Activated CD4-positive, alpha-beta T cell treated with anti-CD3 and anti-CD28 coated beads, Interleukin-2, amount 10 ng/mL, durations not matched to agents 7 days and 5 days (primary cell): ENCODE measurements around the gene SRGAP3. TPM values are rescaled to one million over a fixed set of nuclear protein-coding genes. Genes with fewer than 3 reads are reported as not detected.

Experiments
- CTCF ChIA-PET: fragments of 350-600 bp; sonication (Branson Sonifier 250); formaldehyde crosslinking; loops from one replicate; lab custom pipeline; 2021; ENCODE audit warnings: antibody characterized with exemption; lab: Charles Lee
- POLR2A ChIA-PET: fragments of 350-600 bp; sonication (Branson Sonifier 250); formaldehyde crosslinking; loops from one replicate; lab custom pipeline; 2021; ENCODE audit warnings: antibody characterized with exemption; lab: Charles Lee
- DNase-seq: peaks from one replicate; pipeline ENCODE4 v3.0.0-alpha.2; 2020
- H3K27ac Mint-ChIP-seq: one replicate; pipeline ENCODE4 v1.8.0; 2021; ENCODE audit warnings: mild to moderate bottlenecking, moderate library complexity, mixed read lengths
- H3K27me3 Mint-ChIP-seq: one replicate; pipeline ENCODE4 v1.8.0; 2021; ENCODE audit warnings: mixed read lengths
- H3K36me3 Mint-ChIP-seq: one replicate; pipeline ENCODE4 v1.8.0; 2021; ENCODE audit warnings: low read depth, mixed read lengths
- H3K4me1 Mint-ChIP-seq: one replicate; pipeline ENCODE4 v1.8.0; 2021; ENCODE audit warnings: mixed read lengths
- H3K4me3 Mint-ChIP-seq: one replicate; pipeline ENCODE4 v1.8.0; 2021; ENCODE audit warnings: mild to moderate bottlenecking, moderate library complexity, mixed read lengths
- H3K9me3 Mint-ChIP-seq: one replicate; pipeline ENCODE4 v1.8.0; 2021; ENCODE audit warnings: mixed read lengths
- total RNA-seq, 2 experiments: library from RNA; stranded (reverse); gene quantifications; one replicate each; pipeline ENCODE4 v1.2.3, GENCODE V29; 2021

SRGAP3 gene
- total RNA-seq, 2 experiments from 2014 or later, result 3.2 to 4.0 TPM

DNA sequence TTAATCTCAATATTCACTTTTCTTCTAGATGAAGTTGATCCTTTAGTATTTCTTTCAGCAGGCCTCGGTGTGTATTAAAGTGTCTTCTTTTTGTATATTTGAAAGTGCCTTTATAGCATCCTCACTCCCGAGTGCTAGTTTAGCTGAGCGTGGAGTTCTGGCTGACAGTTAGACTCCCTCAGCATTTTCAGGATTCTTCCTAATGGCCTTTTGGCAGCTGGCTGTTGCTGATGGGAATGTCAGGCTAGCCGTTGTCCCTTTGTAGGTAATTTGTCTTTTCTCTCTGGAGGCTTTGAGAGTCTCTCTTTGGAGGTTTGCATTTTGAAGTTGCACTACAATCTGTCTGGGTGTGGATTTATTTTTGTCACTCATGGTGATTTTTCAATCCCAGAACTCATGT, 94.4 kb downstream of the SRGAP3 start:
- H3K4me3 Mint-ChIP-seq, result no peak overlapping the region
- no peak for DNase-seq
- H3K9me3 Mint-ChIP-seq, result peaks cover 18% of the 10 kb centered on the region
- no peaks in the 10 kb centered on the region for H3K4me1 Mint-ChIP-seq
- H3K27me3 Mint-ChIP-seq, result no peaks in the 10 kb centered on the region
- peaks cover 6% of the 10 kb centered on the region for H3K36me3 Mint-ChIP-seq
- ChIA-PET CTCF (interaction anchor here (0.7 to 1.8 kb wide), 2 partner anchors 13 to 31 kb away, joined by 4 to 6 read pairs; no protein-coding TSS in a partner anchor), POLR2A (no interaction called here)
- no peak overlapping the region for H3K27ac Mint-ChIP-seq

DNA sequence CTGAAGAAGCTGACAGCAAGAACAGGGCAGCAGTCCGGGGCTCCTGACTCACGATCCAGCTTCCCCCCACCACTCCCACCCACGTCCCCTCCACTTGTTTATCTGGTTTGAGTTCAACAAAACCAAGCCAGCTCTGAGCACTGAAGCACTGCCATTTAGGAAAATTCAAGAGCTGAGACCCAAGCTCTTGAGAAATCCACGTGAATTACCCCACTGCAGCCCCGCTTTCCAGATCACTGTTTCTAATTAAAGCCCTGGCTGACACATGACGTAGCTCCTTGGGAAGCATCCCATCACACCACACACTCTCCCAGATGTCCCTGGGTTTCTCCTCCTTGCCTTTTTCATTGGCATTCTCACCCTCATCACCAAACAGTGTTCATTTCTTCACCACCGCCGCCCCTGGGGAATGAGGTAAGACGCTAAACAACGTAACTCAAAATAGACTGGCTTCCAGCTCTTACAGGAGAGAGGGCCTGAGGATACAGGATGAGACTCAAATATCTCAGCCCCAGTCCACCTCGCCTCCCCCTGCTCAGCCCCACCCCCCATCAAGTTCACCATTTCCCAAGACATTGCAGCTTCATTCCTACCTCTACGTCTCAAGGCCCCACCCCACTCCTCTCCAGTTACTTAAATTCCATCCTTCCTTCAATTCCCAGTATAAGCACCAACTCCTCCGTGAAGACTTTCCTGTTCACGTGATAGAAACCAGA, 95.4 kb downstream of the SRGAP3 start:
- H3K4me1 Mint-ChIP-seq, result no peaks in the 10 kb centered on the region

DNA sequence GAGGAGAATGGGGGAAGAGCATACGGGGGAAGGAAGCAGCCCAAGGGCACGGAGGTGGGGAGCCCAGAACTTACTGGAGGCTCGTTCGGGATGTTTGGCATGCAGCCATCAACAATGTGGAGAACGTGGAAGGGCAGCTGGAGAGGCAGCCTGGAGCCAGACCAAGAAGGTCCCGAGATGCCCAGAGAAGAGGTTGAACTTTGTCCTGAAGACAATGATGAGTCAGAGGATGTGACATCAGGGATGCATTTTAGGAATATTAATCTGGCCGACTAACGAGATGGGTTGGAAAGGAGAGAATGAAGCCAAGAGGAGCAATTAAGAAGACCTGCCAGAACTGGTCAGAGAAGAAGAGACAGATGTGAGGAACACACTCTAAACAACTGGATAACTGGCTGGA, 98.2 kb downstream of the SRGAP3 start:
- Mint-ChIP-seq H3K4me3 (no peak overlapping the region), H3K9me3 (peaks cover 20% of the 10 kb centered on the region), H3K36me3 (peaks cover 6% of the 10 kb centered on the region), H3K4me1 (peaks cover 7% of the 10 kb centered on the region), H3K27me3 (no peaks in the 10 kb centered on the region), H3K27ac (no peak overlapping the region)
- DNase-seq, result no peak
- POLR2A ChIA-PET, result no interaction called here
- CTCF ChIA-PET, result no interaction called here

More for the DNA sequence above, 95.4 kb downstream of the SRGAP3 start:
- Mint-ChIP-seq H3K27ac (no peak overlapping the region), H3K9me3 (peaks cover 20% of the 10 kb centered on the region), H3K4me3 (no peak overlapping the region), H3K27me3 (no peaks in the 10 kb centered on the region), H3K36me3 (peaks cover 6% of the 10 kb centered on the region)
- no peak for DNase-seq
- ChIA-PET POLR2A (no interaction called here), CTCF (interaction anchor here (0.7 to 1.8 kb wide), 2 partner anchors 12 to 30 kb away, joined by 4 to 6 read pairs; no protein-coding TSS in a partner anchor)

DNA sequence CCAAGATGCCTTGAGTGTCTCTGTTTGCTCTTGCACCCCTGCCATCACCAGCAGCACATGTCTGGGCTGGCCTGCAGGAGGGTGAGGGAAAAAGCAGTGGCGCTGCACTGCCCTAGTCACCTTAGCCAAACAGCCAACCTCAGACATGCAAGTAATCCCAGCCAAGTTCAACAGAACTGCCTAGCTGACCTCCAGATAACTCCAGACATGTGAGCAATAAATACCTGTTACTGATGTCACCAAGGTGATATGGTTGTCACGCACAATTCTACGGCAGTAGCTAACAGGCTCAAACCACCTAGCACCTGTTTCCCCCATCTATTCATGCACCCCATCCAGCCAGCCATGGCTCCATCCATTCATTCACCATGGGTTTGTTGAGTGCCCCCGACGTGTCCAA, 99.9 kb downstream of the SRGAP3 start:
- Mint-ChIP-seq H3K9me3 (peaks cover 26% of the 10 kb centered on the region), H3K27ac (no peak overlapping the region), H3K36me3 (peaks cover 6% of the 10 kb centered on the region), H3K27me3 (peaks cover under 1% of the 10 kb centered on the region), H3K4me3 (no peak overlapping the region), H3K4me1 (peaks cover 7% of the 10 kb centered on the region)
- POLR2A ChIA-PET, result no interaction called here
- CTCF ChIA-PET, result no interaction called here
- no peak for DNase-seq

DNA sequence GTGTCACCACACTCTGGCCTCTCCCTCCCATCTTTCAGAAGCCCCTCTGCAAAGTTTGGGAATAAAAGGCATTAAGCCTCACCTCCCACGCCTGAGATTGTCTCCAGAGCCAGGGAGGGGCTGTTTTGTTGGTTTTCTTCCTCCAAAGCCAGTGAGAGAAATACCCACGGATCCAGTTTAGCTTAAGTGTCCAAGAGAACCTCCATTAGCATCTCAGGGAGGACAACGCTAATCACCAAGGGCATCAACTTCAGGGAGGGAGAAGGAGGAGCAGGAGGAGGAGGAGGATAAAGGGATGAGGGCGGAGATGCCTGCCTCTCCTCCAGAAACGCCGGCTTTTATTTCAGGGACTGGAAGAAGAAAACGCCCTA, 101.6 kb downstream of the SRGAP3 start:
- no peak overlapping the region for H3K27ac Mint-ChIP-seq
- H3K4me1 Mint-ChIP-seq, result peaks cover 7% of the 10 kb centered on the region
- no peak for DNase-seq
- H3K27me3 Mint-ChIP-seq, result peaks cover 1% of the 10 kb centered on the region
- peaks cover 26% of the 10 kb centered on the region for H3K9me3 Mint-ChIP-seq
- H3K4me3 Mint-ChIP-seq, result no peak overlapping the region
- CTCF ChIA-PET, result interaction anchor here (0.8 kb wide), 1 partner anchor 23 kb away, joined by 3 read pairs; no protein-coding TSS in a partner anchor
- POLR2A ChIA-PET, result no interaction called here
- peaks cover 6% of the 10 kb centered on the region for H3K36me3 Mint-ChIP-seq

DNA sequence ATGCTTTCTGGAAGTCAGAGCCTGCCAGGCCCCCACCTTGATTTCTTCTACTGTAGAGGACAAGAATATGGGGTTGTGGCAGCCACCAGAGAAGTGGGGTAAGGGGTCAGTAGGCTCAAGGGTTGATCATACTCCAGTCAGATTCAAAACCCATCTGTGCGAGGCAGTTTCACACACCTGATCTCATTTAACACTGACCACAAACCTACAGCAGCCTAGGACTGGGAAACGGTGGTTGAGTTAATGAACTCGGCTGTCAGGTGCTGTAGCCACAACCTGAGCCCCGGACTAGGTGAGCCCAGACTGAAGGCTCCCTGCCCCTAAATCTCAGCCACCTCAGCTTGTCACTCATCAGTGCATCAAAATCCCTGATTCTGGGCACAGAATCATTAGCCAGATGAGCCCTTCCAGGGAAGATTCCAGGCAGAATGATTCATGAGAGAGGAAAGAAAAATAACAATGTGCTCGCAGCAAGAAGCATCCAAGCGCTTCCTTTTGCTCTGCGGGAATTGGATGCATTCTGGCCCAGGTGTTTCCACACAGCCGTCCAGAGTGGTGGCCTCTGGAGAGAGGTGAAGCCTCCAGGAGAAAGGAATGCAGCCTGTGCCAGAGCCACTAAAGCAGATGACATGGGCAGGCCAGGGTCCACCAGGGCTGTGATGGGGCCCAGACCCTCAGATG, 102.1 kb downstream of the SRGAP3 start:
- Mint-ChIP-seq H3K36me3 (peaks cover 6% of the 10 kb centered on the region), H3K4me3 (no peak overlapping the region), H3K4me1 (peaks cover 7% of the 10 kb centered on the region), H3K9me3 (peaks cover 25% of the 10 kb centered on the region), H3K27ac (no peak overlapping the region), H3K27me3 (peaks cover 1% of the 10 kb centered on the region)
- no peak for DNase-seq
- CTCF ChIA-PET, result no interaction called here
- POLR2A ChIA-PET, result no interaction called here

DNA sequence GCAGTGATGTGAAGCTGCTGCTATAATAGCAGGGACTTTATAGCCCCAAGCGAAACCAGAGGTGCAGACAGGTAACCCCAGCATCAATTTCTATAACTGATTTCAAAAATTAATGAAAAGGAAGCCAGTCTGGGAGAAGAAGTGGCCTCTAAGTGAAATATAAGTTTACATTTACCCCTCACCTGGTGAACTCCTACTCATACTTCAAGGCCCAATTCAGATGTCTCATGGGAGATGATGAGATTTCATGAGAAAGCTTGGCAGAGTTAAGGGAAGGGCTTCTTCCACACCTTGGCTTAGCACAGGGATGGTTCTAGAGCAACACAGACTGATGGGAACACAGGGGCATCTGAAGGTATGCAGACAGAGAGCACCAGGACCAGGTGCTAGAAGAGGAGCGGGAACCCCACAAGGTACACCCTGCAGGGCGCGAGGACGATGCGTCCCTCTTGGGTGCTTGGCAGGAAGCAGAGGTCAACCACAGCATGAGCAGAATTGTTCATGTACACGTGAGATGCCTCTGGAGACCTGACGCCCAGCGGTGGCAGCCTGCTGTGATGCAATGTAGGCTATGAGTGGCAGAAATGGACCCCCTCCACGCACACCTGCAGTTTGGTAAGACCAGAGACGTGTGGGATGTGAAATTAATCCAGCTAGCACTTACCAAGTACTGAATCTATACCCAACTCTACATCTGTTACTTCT, 102.9 kb downstream of the SRGAP3 start:
- ChIA-PET CTCF (no interaction called here), POLR2A (no interaction called here)
- Mint-ChIP-seq H3K27me3 (peaks cover 1% of the 10 kb centered on the region), H3K27ac (no peak overlapping the region), H3K4me3 (no peak overlapping the region), H3K4me1 (peaks cover 7% of the 10 kb centered on the region), H3K36me3 (peaks cover 6% of the 10 kb centered on the region), H3K9me3 (peaks cover 23% of the 10 kb centered on the region)
- no peak for DNase-seq

DNA sequence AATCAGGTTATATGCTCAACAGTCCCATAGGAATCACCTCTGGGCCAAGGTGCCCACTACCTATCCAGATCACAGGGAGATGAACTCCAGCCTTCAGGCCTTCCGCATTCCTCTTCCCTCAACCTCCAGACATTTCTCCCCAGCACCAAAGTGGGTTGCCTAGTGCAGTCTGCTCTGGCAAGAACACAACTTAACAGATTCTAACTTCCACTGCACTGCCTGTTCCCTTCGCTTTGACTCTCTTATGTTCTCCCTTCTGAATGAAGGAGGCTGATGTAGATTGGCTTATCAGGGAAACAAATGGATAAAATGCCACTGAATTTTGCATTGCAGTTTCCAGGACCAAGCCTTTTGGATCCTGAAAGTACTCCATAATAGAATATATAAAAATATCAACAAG, 106.3 kb downstream of the SRGAP3 start:
- H3K9me3 Mint-ChIP-seq, result peaks cover 10% of the 10 kb centered on the region
- ChIA-PET CTCF (no interaction called here), POLR2A (no interaction called here)
- no peak overlapping the region for H3K27ac Mint-ChIP-seq
- H3K4me3 Mint-ChIP-seq, result no peak overlapping the region
- H3K36me3 Mint-ChIP-seq, result no peaks in the 10 kb centered on the region
- DNase-seq, result no peak
- peaks cover 8% of the 10 kb centered on the region for H3K27me3 Mint-ChIP-seq
- H3K4me1 Mint-ChIP-seq, result peaks cover 7% of the 10 kb centered on the region

DNA sequence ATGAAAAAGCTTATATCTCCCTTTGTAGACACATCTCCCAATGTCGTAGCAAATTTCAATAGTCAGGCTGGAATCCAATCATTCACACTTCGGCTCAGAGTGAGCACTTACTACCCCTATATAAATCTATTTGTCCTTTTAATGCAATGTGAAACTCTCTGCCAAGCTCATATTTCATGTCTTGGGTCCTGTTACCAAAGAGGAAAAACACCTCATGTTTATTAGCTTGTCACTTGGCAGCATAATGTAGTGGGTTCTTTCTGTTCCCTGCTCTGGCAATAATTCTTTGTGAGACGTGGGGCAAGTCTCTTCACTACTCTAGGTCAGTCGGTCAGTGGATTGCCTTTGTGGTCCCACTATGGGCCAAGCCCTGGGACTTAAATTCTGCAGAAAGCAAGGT, 107.1 kb downstream of the SRGAP3 start:
- DNase-seq, result no peak
- ChIA-PET POLR2A (no interaction called here), CTCF (interaction anchor here (0.6 kb wide), 2 partner anchors 12 to 1869 kb away, joined by 4 read pairs; no protein-coding TSS in a partner anchor)
- no peak overlapping the region for H3K4me3 Mint-ChIP-seq
- H3K27ac Mint-ChIP-seq, result no peak overlapping the region
- H3K9me3 Mint-ChIP-seq, result peaks cover 10% of the 10 kb centered on the region
- H3K36me3 Mint-ChIP-seq, result no peaks in the 10 kb centered on the region
- peaks cover 7% of the 10 kb centered on the region for H3K4me1 Mint-ChIP-seq
- H3K27me3 Mint-ChIP-seq, result peaks cover 14% of the 10 kb centered on the region

DNA sequence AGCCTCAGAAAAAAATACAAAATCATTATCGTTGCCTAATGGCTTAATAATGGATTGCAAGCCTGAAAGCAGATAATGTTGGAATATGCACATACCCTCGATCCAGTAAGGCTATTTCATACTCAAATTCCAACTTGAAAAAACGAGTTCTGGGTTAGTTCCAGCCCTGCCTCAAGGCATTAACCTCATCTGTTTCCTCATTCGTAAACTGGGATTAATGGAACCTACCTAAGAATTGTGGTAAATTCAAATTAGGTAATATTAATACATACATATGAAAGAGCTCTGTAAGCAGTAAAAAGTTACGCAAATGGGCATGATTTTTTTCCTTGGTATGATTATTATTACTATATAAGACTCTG, 107.5 kb downstream of the SRGAP3 start:
- H3K27ac Mint-ChIP-seq, result no peak overlapping the region
- H3K4me3 Mint-ChIP-seq, result no peak overlapping the region
- peaks cover 10% of the 10 kb centered on the region for H3K9me3 Mint-ChIP-seq
- POLR2A ChIA-PET, result interaction anchor here (0.7 kb wide), 1 partner anchor 131 kb away, joined by 5 read pairs; no protein-coding TSS in a partner anchor
- CTCF ChIA-PET, result interaction anchor here (0.6 kb wide), 2 partner anchors 13 to 1869 kb away, joined by 4 read pairs; no protein-coding TSS in a partner anchor
- no peak for DNase-seq
- peaks cover 17% of the 10 kb centered on the region for H3K27me3 Mint-ChIP-seq
- no peaks in the 10 kb centered on the region for H3K36me3 Mint-ChIP-seq
- H3K4me1 Mint-ChIP-seq, result peaks cover 6% of the 10 kb centered on the region

DNA sequence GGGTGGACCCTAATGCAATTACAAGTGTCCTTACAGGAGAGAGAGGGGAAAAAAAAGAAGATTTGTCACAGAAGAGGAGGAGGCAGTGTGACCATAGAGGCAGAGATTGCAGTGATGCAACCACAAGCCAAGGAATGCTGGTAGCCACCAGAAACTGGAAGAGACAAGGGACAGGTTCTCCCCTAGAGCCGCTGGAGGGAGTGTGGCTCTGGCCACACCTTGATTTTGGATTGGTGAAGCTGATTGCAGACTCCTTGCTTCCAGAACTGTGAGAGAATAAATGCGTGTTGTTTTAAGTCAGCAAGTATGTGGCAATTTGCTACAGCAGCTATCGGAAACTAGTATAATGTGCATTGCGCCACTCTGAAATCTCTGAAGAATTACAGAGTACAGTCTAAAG, 110.1 kb downstream of the SRGAP3 start:
- Mint-ChIP-seq H3K36me3 (no peaks in the 10 kb centered on the region), H3K4me3 (no peak overlapping the region), H3K4me1 (peaks cover 1% of the 10 kb centered on the region), H3K27me3 (peaks cover 27% of the 10 kb centered on the region), H3K27ac (no peak overlapping the region), H3K9me3 (peaks cover 2% of the 10 kb centered on the region)
- ChIA-PET CTCF (no interaction called here), POLR2A (no interaction called here)
- no peak for DNase-seq

DNA sequence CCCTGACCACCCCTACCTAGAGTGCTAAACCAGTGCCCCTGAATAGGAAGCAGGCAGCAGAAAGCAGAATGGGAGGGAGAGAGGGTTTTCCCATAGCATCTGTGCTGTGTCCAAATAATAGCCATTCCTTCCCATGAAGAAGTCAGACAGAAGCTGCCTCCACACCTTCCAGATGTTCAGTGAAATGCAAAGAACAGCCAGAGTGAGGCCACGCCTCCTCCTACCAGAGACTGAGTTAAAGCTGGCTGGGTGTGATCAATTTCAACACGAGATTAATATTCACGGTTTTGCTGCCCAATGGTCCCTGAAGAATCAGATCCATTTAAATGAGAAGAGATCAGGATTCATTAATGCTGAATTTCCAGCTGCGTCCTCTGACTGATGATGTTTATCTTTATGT, 111.8 kb downstream of the SRGAP3 start:
- Mint-ChIP-seq H3K4me3 (no peak overlapping the region), H3K27me3 (peaks cover 31% of the 10 kb centered on the region), H3K36me3 (no peaks in the 10 kb centered on the region), H3K9me3 (peaks cover 2% of the 10 kb centered on the region), H3K4me1 (peaks cover 1% of the 10 kb centered on the region), H3K27ac (no peak overlapping the region)
- no peak for DNase-seq
- CTCF ChIA-PET, result no interaction called here
- POLR2A ChIA-PET, result no interaction called here
